ENCODE results near the gene NDUFV2. TPM values are rescaled to one million over a fixed set of nuclear protein-coding genes. Genes with fewer than 3 reads are reported as not detected.

NDUFV2 gene
- total RNA-seq, 4 donors from 2014 or later = 96.5 to 150 (median 110) TPM

- H3K27ac ChIP-seq = peak overlapping the region; percentile 6 to 90 (median 63)
- H3K9me3 ChIP-seq = no peaks in the 10 kb centered on the region
- no peaks in the 10 kb centered on the region for H3K36me3 ChIP-seq
- WGBS, 2 donors = 55 to 71% methylated on average over 6 to 7 of the region's 7 CpGs
- TF ChIP-seq POLR2A (IDR thresholded peaks at IDR 0.05) (no peak), CTCF (IDR thresholded peaks at IDR 0.05) (no peak)
- peak overlapping the region in 1 of 4 donors; percentile 35 for H3K4me3 ChIP-seq
- intact Hi-C loops (cut with DNase I) = no loop called here
- no peaks in the 10 kb centered on the region for H3K27me3 ChIP-seq
- peaks cover 21 to 100% (median 62%) of the 10 kb centered on the region in 3 donors for H3K4me1 ChIP-seq
- DNase-seq = no peak
Measured at GRCh38 chr18:9113468-9114149, 11.1 kb downstream of the NDUFV2 start.

DNA sequence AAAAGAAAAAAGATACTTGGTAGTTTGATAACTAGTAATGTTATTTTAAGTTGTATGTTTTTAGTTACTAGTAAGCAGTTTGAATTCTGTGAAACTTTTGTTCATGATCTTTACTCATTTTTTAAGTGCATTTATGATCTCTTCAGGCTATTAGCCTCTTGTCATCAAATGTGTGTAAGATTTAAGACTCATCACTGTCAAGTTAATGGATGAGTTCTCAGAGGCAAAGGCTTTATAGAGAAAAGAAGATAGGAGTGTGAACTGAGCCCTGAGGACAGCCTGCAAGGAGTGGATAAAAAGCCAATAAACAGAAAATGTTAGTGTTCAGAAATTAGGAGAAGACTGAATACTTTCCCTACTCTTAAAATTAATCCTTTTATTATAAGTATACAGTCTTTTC is 13.5 kb downstream of the NDUFV2 start:
- intact Hi-C loops (cut with DNase I) = no loop called here
- H3K9me3 ChIP-seq = no peaks in the 10 kb centered on the region
- H3K4me3 ChIP-seq = no peak overlapping the region
- peaks cover 7 to 100% (median 54%) of the 10 kb centered on the region in 3 donors for H3K4me1 ChIP-seq
- DNase-seq = no peak
- TF ChIP-seq POLR2A (IDR thresholded peaks at IDR 0.05) = no peak
- no peaks in the 10 kb centered on the region for H3K27me3 ChIP-seq
- H3K36me3 ChIP-seq = peaks cover 0 to 13% (median 0%) of the 10 kb centered on the region in 3 donors
- peak overlapping the region in 3 of 4 donors; percentile 90 to 95 (median 93) for H3K27ac ChIP-seq

GRCh38 chr18:9117980-9118841 is 15.7 kb downstream of the NDUFV2 start:
- no peak for DNase-seq
- H3K9me3 ChIP-seq = no peaks in the 10 kb centered on the region
- intact Hi-C loops (cut with DNase I) = no loop called here
- H3K4me3 ChIP-seq = peak overlapping the region in 2 of 4 donors; percentile 4 to 55
- H3K27ac ChIP-seq = peak overlapping the region; percentile 75 to 95 (median 86)
- peaks cover 0 to 35% (median 5%) of the 10 kb centered on the region in 3 donors for H3K36me3 ChIP-seq
- 18 to 20% methylated on average over 5 of the region's 5 CpGs for WGBS, 2 donors
- peaks cover 7 to 95% (median 47%) of the 10 kb centered on the region in 3 donors for H3K4me1 ChIP-seq
- TF ChIP-seq CTCF (IDR thresholded peaks at IDR 0.05) (no peak), POLR2A (IDR thresholded peaks at IDR 0.05) (no peak)
- H3K27me3 ChIP-seq = no peaks in the 10 kb centered on the region

DNA sequence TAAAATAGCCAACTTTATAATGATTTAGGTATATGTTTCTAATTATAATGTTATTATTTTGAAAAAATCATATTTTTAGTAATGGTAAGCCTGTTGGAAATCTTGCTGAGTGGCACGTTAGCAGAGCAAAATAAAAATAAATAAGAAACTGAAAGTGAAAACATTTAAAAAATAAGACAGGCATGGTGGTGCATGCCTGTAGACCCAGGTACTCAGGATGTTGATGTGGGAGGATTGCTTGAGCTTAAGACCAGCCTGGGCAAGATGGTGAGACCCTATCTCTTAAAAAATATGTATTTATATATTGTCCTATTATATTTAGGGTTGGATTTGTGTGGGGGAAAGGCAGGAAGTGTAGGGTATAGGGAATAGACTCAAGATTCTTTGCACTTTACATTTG is 18.3 kb downstream of the NDUFV2 start:
- H3K36me3 ChIP-seq = peaks cover under 1 to 61% (median 10%) of the 10 kb centered on the region in 3 donors
- DNase-seq = no peak
- TF ChIP-seq POLR2A (IDR thresholded peaks at IDR 0.05) = no peak
- no peaks in the 10 kb centered on the region for H3K9me3 ChIP-seq
- peak overlapping the region in 3 of 4 donors; percentile 29 to 95 (median 90) for H3K27ac ChIP-seq
- no peak overlapping the region for H3K4me3 ChIP-seq
- peaks cover 7 to 69% (median 41%) of the 10 kb centered on the region in 3 donors for H3K4me1 ChIP-seq
- WGBS, 2 donors = 9 to 25% methylated on average over 1 of the region's 1 CpG
- no peaks in the 10 kb centered on the region for H3K27me3 ChIP-seq
- intact Hi-C loops (cut with DNase I) = no loop called here

DNA sequence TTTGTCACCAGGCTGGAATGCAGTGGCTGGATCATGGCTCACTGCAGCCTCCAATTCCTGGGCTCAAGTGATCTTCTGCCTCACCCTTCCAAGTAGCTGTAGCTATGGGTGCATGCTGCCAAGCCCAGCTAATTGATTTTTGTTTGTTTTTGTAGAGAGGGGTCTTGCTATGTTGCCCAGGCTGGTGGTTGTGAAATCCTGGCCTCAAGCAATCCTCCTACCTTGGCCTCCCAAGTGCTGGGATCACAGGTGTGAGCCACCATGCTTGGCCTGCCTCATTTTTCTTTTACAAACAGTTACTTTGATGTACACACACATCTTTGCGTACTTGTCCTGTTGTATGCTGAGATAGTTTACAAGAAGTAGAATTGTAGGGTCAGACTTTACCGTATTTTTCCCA is 21.0 kb downstream of the NDUFV2 start:
- WGBS, 2 donors = 87 to 94% methylated on average over 2 of the region's 2 CpGs
- H3K4me1 ChIP-seq = peaks cover 0 to 42% (median 18%) of the 10 kb centered on the region in 3 donors
- peak overlapping the region in 1 of 4 donors; percentile 15 for H3K27ac ChIP-seq
- no peaks in the 10 kb centered on the region for H3K9me3 ChIP-seq
- intact Hi-C loops (cut with DNase I) = no loop called here
- no peaks in the 10 kb centered on the region for H3K27me3 ChIP-seq
- TF ChIP-seq POLR2A (IDR thresholded peaks at IDR 0.05) (no peak), CTCF (IDR thresholded peaks at IDR 0.05) (no peak)
- DNase-seq = no peak
- H3K36me3 ChIP-seq = peaks cover 15 to 88% (median 25%) of the 10 kb centered on the region in 3 donors
- no peak overlapping the region for H3K4me3 ChIP-seq

DNA sequence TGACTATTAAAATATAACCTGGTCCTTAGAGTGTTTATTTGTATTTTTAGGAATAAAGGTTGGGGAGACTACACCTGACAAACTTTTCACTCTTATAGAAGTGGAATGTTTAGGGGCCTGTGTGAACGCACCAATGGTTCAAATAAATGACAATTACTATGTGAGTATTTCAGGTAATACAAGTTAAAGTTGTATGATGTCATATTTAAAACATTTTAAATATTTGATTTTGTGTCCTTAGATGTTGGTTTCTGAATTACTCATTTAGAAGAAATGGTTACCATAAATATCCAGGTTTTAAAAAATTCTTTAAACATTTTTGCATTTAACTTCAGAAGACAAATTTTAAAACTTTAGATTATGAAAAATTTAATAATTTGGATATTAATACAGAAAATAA is 22.3 kb downstream of the NDUFV2 start:
- Histone ChIP-seq H3K4me1 (peaks cover 0 to 29% (median 7%) of the 10 kb centered on the region in 3 donors), H3K36me3 (peaks cover 15 to 95% (median 33%) of the 10 kb centered on the region in 3 donors), H3K4me3 (no peak overlapping the region), H3K27ac (no peak overlapping the region), H3K9me3 (no peaks in the 10 kb centered on the region), H3K27me3 (no peaks in the 10 kb centered on the region)
- DNase-seq = no peak
- intact Hi-C loops (cut with DNase I) = no loop called here
- 92 to 95% methylated on average over 1 of the region's 1 CpG for WGBS, 2 donors
- no peak for TF ChIP-seq POLR2A (IDR thresholded peaks at IDR 0.05)
- no peak for TF ChIP-seq CTCF (IDR thresholded peaks at IDR 0.05)

All from esophagus squamous epithelium (tissue), 5 donors.